Inferior parietal cortex (tissue), 1 donor: Measurements from ENCODE around the gene SLC16A10.
A peak's percentile ranks its signal among the peaks of the same experiment; 100 is the strongest.
"Not testable (repeated sequence)": the region's sequence is repeated elsewhere in the genome, so short reads cannot be mapped to it uniquely, and the experiment has no call there.

Experiments used
- DNase-seq: peaks from one replicate; pipeline ENCODE4 v3.0.0-alpha.2; 2016; ENCODE audit errors: extremely low spot score

Gene SLC16A10, protein sequence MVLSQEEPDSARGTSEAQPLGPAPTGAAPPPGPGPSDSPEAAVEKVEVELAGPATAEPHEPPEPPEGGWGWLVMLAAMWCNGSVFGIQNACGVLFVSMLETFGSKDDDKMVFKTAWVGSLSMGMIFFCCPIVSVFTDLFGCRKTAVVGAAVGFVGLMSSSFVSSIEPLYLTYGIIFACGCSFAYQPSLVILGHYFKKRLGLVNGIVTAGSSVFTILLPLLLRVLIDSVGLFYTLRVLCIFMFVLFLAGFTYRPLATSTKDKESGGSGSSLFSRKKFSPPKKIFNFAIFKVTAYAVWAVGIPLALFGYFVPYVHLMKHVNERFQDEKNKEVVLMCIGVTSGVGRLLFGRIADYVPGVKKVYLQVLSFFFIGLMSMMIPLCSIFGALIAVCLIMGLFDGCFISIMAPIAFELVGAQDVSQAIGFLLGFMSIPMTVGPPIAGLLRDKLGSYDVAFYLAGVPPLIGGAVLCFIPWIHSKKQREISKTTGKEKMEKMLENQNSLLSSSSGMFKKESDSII

DNA sequence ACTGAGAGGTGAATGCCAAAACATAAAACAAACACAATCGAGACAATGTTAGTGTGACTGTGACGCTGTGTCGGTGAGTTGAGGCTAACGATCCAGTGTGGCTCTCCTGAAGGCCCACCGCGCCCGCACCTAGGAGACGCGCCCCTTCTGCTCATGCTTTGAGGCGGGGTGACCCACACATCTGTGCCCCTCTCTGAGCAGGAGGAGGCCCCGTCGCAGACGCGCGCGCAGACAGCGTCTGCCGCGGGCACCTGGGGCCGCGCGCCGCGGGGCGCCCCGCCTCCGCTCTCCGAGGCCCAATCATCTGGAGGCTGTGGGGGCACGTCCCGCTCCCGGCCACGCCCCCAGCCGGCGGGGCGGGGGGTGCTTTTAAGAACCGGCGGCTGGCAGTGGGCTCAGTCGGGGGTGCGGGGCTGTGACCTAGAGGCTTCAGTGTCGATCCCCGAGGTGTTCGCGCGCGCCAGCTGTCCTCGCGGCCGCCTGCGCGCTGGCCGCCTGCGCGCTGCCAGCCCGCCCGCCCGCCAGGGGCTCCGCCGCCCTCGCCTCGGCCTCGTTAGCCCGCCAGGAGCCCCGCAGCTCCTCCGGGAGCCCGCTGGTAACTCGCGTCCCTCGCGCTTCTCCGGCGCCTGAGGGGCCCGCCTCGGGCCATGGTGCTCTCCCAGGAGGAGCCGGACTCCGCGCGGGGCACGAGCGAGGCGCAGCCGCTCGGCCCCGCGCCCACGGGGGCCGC lies at the start of gene SLC16A10:
Gene SLC16A10, plus strand, starts transcription at position 398 of the 730 bp plus-strand sequence. Its CDS starts 250 bp downstream, at position 648.
- DNase-seq, result no peak

DNA sequence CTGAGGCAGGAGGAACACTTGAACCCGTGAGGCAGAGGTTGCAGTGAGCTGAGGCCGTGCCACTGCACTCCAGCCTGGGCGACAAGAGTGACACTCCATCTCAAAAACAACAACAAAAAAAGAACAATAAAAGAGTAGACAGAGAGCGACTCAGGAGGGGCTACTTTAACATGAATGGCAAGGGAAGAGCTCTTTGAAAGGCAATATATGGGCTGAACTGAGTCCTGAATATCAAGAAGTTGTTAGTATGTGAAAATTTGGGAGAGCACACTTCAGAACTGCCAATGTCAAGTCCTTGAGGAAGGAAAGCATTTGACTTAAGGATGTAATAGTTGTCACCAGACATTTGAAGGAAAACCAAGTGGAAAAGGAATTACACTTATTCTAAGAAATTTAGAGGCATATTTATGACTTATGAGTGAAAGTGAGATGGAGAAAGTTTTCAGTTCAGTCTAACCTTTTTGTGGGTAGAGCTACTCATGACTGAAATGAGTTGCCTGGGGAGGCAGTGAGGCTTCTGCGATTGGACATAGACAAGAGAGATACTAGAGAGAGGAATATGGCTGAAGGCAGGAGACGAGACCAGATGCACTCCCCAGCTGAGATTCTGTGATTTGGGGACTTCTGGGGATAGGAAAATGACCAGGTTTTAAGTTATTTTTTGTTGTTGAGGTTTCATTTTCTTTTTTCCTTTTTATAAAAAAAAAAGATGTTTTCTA lies 48.6 kb upstream of the SLC16A10 start:
- no peak for DNase-seq

DNA sequence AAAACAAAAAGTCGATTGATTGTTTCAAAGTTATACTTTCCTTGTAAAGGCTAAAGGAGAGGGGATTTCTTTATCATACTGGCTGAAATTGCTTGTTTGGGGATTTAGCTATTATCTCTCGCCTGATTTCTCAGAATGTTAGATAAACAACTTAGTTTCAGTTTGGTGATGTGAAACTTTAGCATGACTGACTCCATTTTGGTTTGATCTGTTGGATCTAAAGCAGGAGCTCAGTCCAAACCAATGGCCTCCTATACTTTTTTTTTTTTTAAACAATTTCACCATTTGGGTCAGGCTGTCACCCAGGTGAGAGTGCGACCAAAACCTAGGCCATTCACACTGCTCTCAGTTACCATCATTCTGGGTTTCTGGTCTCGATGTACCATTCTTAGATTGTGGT lies 45.4 kb upstream of the SLC16A10 start:
- no peak for DNase-seq

GRCh38 chr6:111047244-111047643 lies 40.1 kb upstream of the SLC16A10 start:
- no peak for DNase-seq

DNA sequence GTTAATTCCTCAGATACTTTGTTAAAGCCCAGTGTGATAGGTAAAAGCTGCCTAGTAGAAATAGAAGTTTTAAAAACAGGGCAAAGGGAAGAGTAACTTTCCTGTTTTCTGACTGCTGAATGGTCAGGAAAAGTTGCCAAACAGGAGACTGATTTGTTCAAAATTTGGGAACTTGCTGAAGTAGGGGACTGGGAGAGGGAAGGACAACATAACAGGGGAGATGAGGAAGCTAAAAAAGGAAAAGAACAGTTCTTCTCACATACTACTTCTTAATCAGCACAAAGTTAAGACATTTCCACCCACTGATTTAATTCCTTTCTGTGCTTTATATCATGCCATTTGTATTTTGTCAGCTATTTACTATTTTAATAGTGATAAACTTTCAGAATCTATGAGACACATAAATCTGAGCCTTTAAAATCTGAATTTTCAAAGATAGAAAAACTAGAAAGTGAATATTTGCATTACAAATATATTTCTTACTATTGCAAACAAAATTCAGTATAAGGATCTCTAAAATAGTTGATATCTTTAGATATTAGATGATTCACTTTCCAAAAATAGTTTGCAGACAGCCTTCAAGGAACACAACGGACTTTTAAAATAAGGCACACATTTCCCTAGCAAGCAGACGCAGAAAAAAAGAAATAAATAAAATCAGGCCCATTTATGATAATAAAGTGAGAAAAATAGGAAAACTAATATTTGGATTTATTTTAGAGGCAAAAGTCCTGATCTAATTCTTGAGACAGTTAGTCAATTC lies 36.9 kb upstream of the SLC16A10 start:
- DNase-seq, result no peak

DNA sequence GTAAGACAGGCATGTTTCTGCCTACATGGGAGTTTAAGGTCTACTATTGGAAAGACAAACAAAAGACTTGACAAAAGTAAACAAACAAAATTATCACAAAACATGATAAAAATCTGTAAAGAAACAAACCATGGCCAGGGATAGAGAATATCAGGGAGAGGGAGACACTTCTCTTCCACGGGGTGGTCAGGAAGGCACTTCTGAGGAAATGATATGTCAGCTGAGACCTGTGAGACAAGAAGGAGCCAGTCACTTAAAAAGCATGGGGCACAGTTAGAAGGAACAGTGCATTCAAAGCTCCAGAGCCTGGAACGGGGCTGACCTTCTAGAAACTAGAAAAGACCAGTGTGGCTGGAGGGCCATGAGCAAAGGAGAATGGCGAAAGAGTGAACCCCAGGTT lies 35.1 kb upstream of the SLC16A10 start:
- DNase-seq, result no peak

GRCh38 chr6:111057074-111057752 lies 30.1 kb upstream of the SLC16A10 start:
- peak; percentile 51 for DNase-seq

DNA sequence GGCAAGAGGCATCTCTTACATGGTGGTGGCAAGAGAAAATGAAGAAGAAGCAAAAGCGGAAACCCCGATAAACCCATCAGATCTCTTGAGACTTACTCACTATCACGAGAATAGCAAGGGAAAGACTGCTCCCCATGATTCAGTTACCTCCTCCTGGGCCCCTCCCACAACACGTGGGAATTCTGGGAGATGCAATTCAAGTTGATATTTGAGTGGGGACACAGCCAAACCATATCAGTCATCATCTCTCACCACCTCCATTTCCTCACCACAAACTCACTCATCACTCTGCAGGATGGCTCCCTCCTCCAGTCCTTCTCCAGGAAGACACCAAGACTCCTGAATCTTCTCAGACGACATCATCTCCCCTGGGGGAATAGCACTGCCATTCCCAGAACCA lies 25.8 kb upstream of the SLC16A10 start:
- no peak for DNase-seq

DNA sequence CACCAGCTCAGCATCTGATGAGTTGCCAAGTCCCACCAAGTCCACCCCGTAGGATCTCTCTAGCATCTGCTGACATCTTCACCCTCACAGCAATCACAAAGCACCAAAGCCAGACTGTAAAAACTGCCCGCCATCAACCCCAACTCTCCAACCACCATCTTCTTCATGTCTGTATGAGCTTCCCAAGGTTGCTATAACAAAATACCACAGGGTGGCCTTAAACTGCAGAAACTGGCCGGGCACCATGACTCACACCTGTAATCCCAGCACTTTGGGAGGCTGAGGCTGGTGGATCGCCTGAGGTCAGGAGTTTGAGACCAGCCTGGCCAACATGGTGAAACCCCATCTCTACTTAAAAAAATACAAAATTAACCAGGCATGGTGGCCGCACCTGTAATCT lies 25.3 kb upstream of the SLC16A10 start:
- not testable (repeated sequence) for DNase-seq

DNA sequence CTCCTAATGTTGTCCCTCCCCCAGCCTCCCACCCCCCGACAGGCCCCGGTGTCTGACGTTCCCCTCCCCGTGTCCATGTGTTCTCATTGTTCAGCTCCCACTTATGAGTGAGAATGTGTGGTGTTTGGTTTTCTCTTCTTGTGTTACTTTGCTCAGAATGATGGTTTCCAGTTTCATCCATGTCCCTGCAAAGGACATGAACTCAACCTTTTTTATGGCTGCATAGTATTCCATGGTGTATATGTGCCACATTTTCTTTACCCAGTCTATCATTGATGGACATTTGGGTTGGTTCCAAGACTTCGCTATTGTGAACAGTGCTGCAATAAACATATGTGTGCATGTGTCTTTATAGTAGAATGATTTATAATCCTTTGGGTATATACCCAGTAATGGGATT lies 24.4 kb upstream of the SLC16A10 start:
- not testable (repeated sequence) for DNase-seq

DNA sequence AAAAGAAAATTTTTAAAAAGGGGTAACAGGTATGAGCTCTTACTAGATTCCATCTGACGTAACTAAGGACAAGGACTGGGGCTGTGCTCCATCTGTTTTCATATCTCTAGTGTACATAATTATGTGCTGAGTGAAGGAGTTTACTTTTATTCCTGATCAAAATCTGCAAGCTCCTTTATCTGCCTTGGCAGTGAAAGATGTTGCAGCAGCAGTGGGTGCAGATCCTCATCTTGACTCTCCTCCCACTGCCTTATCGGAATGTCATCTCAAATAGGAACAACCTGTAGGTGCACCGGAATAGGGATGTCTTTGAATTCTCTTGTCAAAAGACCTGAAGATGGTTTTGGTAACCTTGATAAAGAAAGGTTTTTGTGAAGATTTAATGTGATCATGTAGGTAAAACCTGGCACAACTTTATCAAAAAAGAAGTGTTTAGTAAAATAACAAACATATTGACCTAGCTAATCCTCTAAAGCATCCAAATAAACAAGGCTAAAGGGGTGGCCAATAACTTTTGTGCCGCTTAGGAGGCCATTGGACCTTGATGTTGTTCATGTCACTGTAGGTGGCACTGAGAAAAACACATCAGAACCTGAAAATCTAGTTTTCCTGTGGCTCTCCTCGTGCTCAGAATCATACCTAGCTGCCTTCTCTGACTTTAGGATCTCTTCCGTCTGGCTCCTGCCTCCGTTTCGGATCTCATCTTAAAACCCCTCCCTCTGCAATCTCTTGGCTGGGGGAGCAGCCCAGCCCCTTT lies 19.0 kb upstream of the SLC16A10 start:
- DNase-seq, result no peak

GRCh38 chr6:111068866-111069234 lies 18.5 kb upstream of the SLC16A10 start:
- DNase-seq, result no peak

GRCh38 chr6:111069382-111070104 lies 17.8 kb upstream of the SLC16A10 start:
- no peak for DNase-seq

DNA sequence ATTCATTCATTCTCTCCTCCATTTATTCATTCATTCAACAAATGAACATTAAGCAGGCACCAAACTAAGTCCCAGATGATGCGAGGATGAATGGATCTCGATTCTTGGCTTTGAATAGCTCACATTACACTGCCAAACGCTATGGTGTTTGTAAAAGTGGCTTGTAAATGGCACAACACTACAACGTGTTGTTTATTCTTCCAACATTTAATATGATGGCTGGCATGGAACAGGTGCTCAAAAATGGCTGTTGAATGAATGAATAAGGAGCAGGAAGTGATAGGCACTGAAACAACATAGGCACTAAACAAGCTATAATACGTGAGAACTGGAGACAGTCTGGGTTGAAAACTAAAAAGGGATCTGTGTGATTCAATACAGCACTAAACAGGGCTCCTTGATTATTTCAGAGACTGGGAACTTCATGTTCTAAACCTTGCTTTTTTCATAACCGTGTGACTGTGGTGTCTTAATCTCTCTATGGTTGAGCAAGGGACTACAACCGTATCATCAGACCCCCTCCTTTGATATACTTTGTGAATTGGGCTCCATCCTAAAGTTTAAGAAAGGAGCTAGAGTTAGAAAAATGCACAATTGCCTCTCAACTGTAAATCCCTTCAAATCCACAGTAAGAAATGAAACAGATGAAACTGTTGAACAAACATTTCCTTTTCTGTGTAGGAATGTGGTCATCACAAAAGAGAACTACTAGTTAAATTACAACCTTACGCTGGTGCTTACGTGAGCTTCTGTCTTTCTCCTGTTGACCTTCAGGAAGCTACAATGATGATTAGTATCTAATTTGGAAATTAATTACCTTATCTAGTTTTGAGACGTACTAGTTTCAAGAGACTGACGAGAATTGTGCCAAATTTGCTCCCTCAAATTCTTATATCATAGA lies 16.9 kb upstream of the SLC16A10 start:
- DNase-seq, result no peak

GRCh38 chr6:111072801-111073360 lies 14.4 kb upstream of the SLC16A10 start:
- no peak for DNase-seq

GRCh38 chr6:111074311-111074710 lies 13.0 kb upstream of the SLC16A10 start:
- no peak for DNase-seq

GRCh38 chr6:111076024-111076695 lies 11.1 kb upstream of the SLC16A10 start:
- no peak for DNase-seq

GRCh38 chr6:111080698-111081097 lies 6.6 kb upstream of the SLC16A10 start:
- DNase-seq, result no peak
